Activated naive CD4-positive, alpha-beta T cell treated with anti-CD3 and anti-CD28 coated beads for 36 hours (primary cell): ENCODE results near the gene REC114. TPM values are rescaled to one million over a fixed set of nuclear protein-coding genes. Genes with fewer than 3 reads are reported as not detected.

Source experiments
- CTCF ChIA-PET: fragments of 350-600 bp; sonication (Branson Sonifier 250); formaldehyde crosslinking; loops from one replicate; lab custom pipeline; 2021; ENCODE audit warnings: antibody characterized with exemption; lab: Charles Lee
- DNase-seq: peaks from one replicate; pipeline ENCODE4 v3.0.0-alpha.2; 2020
- H3K27ac Mint-ChIP-seq: one replicate; pipeline ENCODE4 v1.8.0; 2021; ENCODE audit warnings: mild to moderate bottlenecking, mixed read lengths
- H3K27me3 Mint-ChIP-seq: one replicate; pipeline ENCODE4 v1.8.0; 2021; ENCODE audit warnings: low read depth, mixed read lengths
- H3K36me3 Mint-ChIP-seq: one replicate; pipeline ENCODE4 v1.8.0; 2021; ENCODE audit warnings: low read depth, mixed read lengths
- H3K4me1 Mint-ChIP-seq: one replicate; pipeline ENCODE4 v1.8.0; 2021; ENCODE audit warnings: low read depth, mixed read lengths
- H3K4me3 Mint-ChIP-seq: one replicate; pipeline ENCODE4 v1.8.0; 2021; ENCODE audit warnings: mild to moderate bottlenecking, moderate library complexity, mixed read lengths
- H3K9me3 Mint-ChIP-seq: one replicate; pipeline ENCODE4 v1.8.0; 2021; ENCODE audit warnings: mixed read lengths
- intact Hi-C: fragments of 100-400 bp; cut with micrococcal nuclease; formaldehyde crosslinking; loops from one replicate; pipeline ENCODE4 v1.15.1; 2023
- total RNA-seq, 2 experiments: library from RNA; stranded (reverse); gene quantifications; one replicate each; pipeline ENCODE4 v1.2.3, GENCODE V29; 2021

The REC114 gene
- total RNA-seq, 2 experiments from 2014 or later = not detected

GRCh38 chr15:73593304-73594074 is 150.5 kb downstream of the REC114 start:
- Mint-ChIP-seq H3K9me3 (no peaks in the 10 kb centered on the region), H3K27ac (no peak overlapping the region), H3K36me3 (peaks cover 7% of the 10 kb centered on the region), H3K4me1 (peaks cover 10% of the 10 kb centered on the region), H3K4me3 (no peak overlapping the region), H3K27me3 (no peaks in the 10 kb centered on the region)
- CTCF ChIA-PET = interaction anchor here (1.1 kb wide), 1 partner anchor 89 kb away, joined by 3 read pairs; no protein-coding TSS in a partner anchor
- DNase-seq = no peak
- intact Hi-C loops = no loop called here

- CTCF ChIA-PET = interaction anchor here (1.0 kb wide), 1 partner anchor 42 kb away, joined by 3 read pairs; no protein-coding TSS in a partner anchor
- Mint-ChIP-seq H3K9me3 (no peaks in the 10 kb centered on the region), H3K4me3 (no peak overlapping the region), H3K27me3 (no peaks in the 10 kb centered on the region), H3K4me1 (peaks cover 10% of the 10 kb centered on the region), H3K27ac (no peak overlapping the region), H3K36me3 (peaks cover 3% of the 10 kb centered on the region)
- no peak for DNase-seq
- intact Hi-C loops = no loop called here
Observed at GRCh38 chr15:73594109-73594508, 151.1 kb downstream of the REC114 start.

GRCh38 chr15:73596174-73596573 is 153.2 kb downstream of the REC114 start:
- Mint-ChIP-seq H3K36me3 (peaks cover 2% of the 10 kb centered on the region), H3K27me3 (no peaks in the 10 kb centered on the region), H3K27ac (no peak overlapping the region), H3K9me3 (no peaks in the 10 kb centered on the region), H3K4me1 (peaks cover 14% of the 10 kb centered on the region), H3K4me3 (no peak overlapping the region)
- CTCF ChIA-PET = interaction anchor here (1.0 to 1.4 kb wide), 2 partner anchors 20 to 109 kb away, joined by 3 read pairs; no protein-coding TSS in a partner anchor
- intact Hi-C loops = no loop called here
- no peak for DNase-seq

- Mint-ChIP-seq H3K9me3 (no peaks in the 10 kb centered on the region), H3K27ac (no peak overlapping the region), H3K4me1 (peaks cover 14% of the 10 kb centered on the region), H3K27me3 (no peaks in the 10 kb centered on the region), H3K36me3 (peaks cover 2% of the 10 kb centered on the region), H3K4me3 (no peak overlapping the region)
- intact Hi-C loops = no loop called here
- DNase-seq = no peak
- CTCF ChIA-PET = interaction anchor here (0.6 to 1.0 kb wide), 4 partner anchors 11 to 39 kb away, joined by 3 read pairs; no protein-coding TSS in a partner anchor
Observed at GRCh38 chr15:73597036-73597638, 154.2 kb downstream of the REC114 start.

- Mint-ChIP-seq H3K27me3 (no peaks in the 10 kb centered on the region), H3K36me3 (peaks cover 2% of the 10 kb centered on the region), H3K27ac (no peak overlapping the region), H3K4me3 (no peak overlapping the region), H3K4me1 (peaks cover 16% of the 10 kb centered on the region), H3K9me3 (no peaks in the 10 kb centered on the region)
- intact Hi-C loops = no loop called here
- no peak for DNase-seq
- CTCF ChIA-PET = interaction anchor here (0.9 to 1.1 kb wide), 2 partner anchors 8 to 37 kb away, joined by 3 read pairs; no protein-coding TSS in a partner anchor
Observed at GRCh38 chr15:73598530-73599160, 155.7 kb downstream of the REC114 start.

- no peak for DNase-seq
- H3K4me3 Mint-ChIP-seq = no peak overlapping the region
- H3K27me3 Mint-ChIP-seq = no peaks in the 10 kb centered on the region
- H3K36me3 Mint-ChIP-seq = peaks cover 2% of the 10 kb centered on the region
- no peak overlapping the region for H3K27ac Mint-ChIP-seq
- CTCF ChIA-PET = no interaction called here
- intact Hi-C loops = no loop called here
- H3K4me1 Mint-ChIP-seq = peaks cover 28% of the 10 kb centered on the region
- H3K9me3 Mint-ChIP-seq = no peaks in the 10 kb centered on the region
Observed at GRCh38 chr15:73599934-73600333, 157.0 kb downstream of the REC114 start.

GRCh38 chr15:73600413-73601335 is 157.7 kb downstream of the REC114 start:
- H3K4me1 Mint-ChIP-seq = peaks cover 26% of the 10 kb centered on the region
- no peaks in the 10 kb centered on the region for H3K27me3 Mint-ChIP-seq
- H3K27ac Mint-ChIP-seq = no peak overlapping the region
- H3K4me3 Mint-ChIP-seq = no peak overlapping the region
- no peak for DNase-seq
- H3K9me3 Mint-ChIP-seq = no peaks in the 10 kb centered on the region
- CTCF ChIA-PET = no interaction called here
- peaks cover 4% of the 10 kb centered on the region for H3K36me3 Mint-ChIP-seq
- intact Hi-C loops = no loop called here

- H3K9me3 Mint-ChIP-seq = no peaks in the 10 kb centered on the region
- peaks cover 5% of the 10 kb centered on the region for H3K36me3 Mint-ChIP-seq
- H3K4me3 Mint-ChIP-seq = no peak overlapping the region
- H3K27ac Mint-ChIP-seq = no peak overlapping the region
- intact Hi-C loops = no loop called here
- H3K4me1 Mint-ChIP-seq = peaks cover 22% of the 10 kb centered on the region
- no peaks in the 10 kb centered on the region for H3K27me3 Mint-ChIP-seq
- CTCF ChIA-PET = interaction anchor here (0.6 to 9.3 kb wide), 3 partner anchors 28 to 357 kb away, joined by 3 to 63 read pairs (median 4); no protein-coding TSS in a partner anchor
- DNase-seq = no peak
Observed at GRCh38 chr15:73601451-73602445, 158.8 kb downstream of the REC114 start.

- H3K4me3 Mint-ChIP-seq = no peak overlapping the region
- H3K4me1 Mint-ChIP-seq = peaks cover 29% of the 10 kb centered on the region
- no peak overlapping the region for H3K27ac Mint-ChIP-seq
- intact Hi-C loops = no loop called here
- CTCF ChIA-PET = interaction anchor here (1.1 to 9.3 kb wide), 3 partner anchors 13 to 35 kb away, joined by 3 to 63 read pairs (median 3); no protein-coding TSS in a partner anchor
- H3K9me3 Mint-ChIP-seq = peaks cover 2% of the 10 kb centered on the region
- no peak for DNase-seq
- no peaks in the 10 kb centered on the region for H3K27me3 Mint-ChIP-seq
- H3K36me3 Mint-ChIP-seq = peaks cover 5% of the 10 kb centered on the region
Observed at GRCh38 chr15:73602446-73602843, 159.5 kb downstream of the REC114 start.

GRCh38 chr15:73602992-73603391 is 160.0 kb downstream of the REC114 start:
- CTCF ChIA-PET = interaction anchor here (1.1 to 9.3 kb wide), 2 partner anchors 13 to 34 kb away, joined by 3 to 63 read pairs; no protein-coding TSS in a partner anchor
- H3K27ac Mint-ChIP-seq = no peak overlapping the region
- H3K4me1 Mint-ChIP-seq = peaks cover 34% of the 10 kb centered on the region
- H3K27me3 Mint-ChIP-seq = no peaks in the 10 kb centered on the region
- peaks cover 5% of the 10 kb centered on the region for H3K36me3 Mint-ChIP-seq
- no peak overlapping the region for H3K4me3 Mint-ChIP-seq
- DNase-seq = no peak
- peaks cover 2% of the 10 kb centered on the region for H3K9me3 Mint-ChIP-seq
- intact Hi-C loops = no loop called here
